Small intestine (tissue), 7 donors: ENCODE results near the gene NACA. TPM values are rescaled to one million over a fixed set of nuclear protein-coding genes. Genes with fewer than 3 reads are reported as not detected.

Experiments used
- DNase-seq, 2 donors: peaks; one replicate each; pipeline versions ENCODE4 v3.0.0 to v3.0.0-alpha.2; 2013
- FAIRE-seq: peaks from 2 replicates; lab custom pipeline; 2012; peaks lifted over from hg19 to GRCh38; lab: Jason Lieb, UNC
- H3K27ac ChIP-seq, 3 donors: one replicate each; pipeline ENCODE4 v1.5.1; 2013; ENCODE audit warnings: low read length in 2 of 3, mild to moderate bottlenecking in 2 of 3, control low read depth in 1 of 3, inconsistent platforms in 1 of 3, low read depth in 1 of 3, moderate library complexity in 1 of 3
- H3K27me3 ChIP-seq, 3 donors: one replicate each; pipeline ENCODE4 v1.6.1; 2013; ENCODE audit warnings: low read length in 3 of 3, inconsistent platforms in 1 of 3; ENCODE audit not compliant: control insufficient read depth in 3 of 3, insufficient read depth in 3 of 3
- H3K36me3 ChIP-seq, 3 donors: one replicate each; pipeline ENCODE4 v1.6.1; 2013; ENCODE audit warnings: low read length in 3 of 3, inconsistent platforms in 1 of 3, low read depth in 1 of 3, mild to moderate bottlenecking in 1 of 3, moderate library complexity in 1 of 3; ENCODE audit not compliant: control insufficient read depth in 3 of 3, insufficient read depth in 2 of 3
- H3K4me1 ChIP-seq, 3 donors: one replicate each; pipeline ENCODE4 v1.6.1; 2013; ENCODE audit warnings: low read length in 2 of 3, inconsistent platforms in 1 of 3, low read depth in 1 of 3, mild to moderate bottlenecking in 1 of 3, moderate library complexity in 1 of 3; ENCODE audit not compliant: control insufficient read depth in 3 of 3, insufficient read depth in 2 of 3
- H3K4me3 ChIP-seq, 3 donors: one replicate each; pipeline ENCODE4 v1.5.1; 2013; ENCODE audit warnings: low read length in 3 of 3, control low read depth in 1 of 3, inconsistent platforms in 1 of 3, low read depth in 1 of 3, mild to moderate bottlenecking in 1 of 3, moderate library complexity in 1 of 3
- H3K9me3 ChIP-seq, 2 donors: one replicate each; pipeline ENCODE4 v1.6.1; 2013; ENCODE audit warnings: low read depth in 1 of 2, low read length in 1 of 2; ENCODE audit not compliant: control insufficient read depth in 2 of 2, insufficient read depth in 1 of 2
- WGBS, 3 donors: extraction: QIAGEN DNeasy Blood & Tissue Kit; methylation state at CpG; one replicate each; pipeline ENCODE4 v1.1.7; 2013; 5-methylcytosine and 5-hydroxymethylcytosine counted together
- polyA plus RNA-seq, 4 donors: library from polyadenylated mRNA; stranded (reverse) in 3 of 4; unstranded in 1 of 4; fragments of 200-250 nt in 3 of 4; fragments of 120-200 nt in 1 of 4; gene quantifications; one replicate each; pipeline versions ENCODE4 v1.2.1 to v1.2.3, GENCODE V29; 2013
- donor health status: healthy with polysubstance abuse.
- donor health status: control.
- donor health status: control.
- donor health status: Bipolar disorder and iron deficiency.
- donor health status: healthy.

Gene NACA
- polyA plus RNA-seq, 4 donors, result 1,571 to 2,450 (median 1,843) TPM

DNA sequence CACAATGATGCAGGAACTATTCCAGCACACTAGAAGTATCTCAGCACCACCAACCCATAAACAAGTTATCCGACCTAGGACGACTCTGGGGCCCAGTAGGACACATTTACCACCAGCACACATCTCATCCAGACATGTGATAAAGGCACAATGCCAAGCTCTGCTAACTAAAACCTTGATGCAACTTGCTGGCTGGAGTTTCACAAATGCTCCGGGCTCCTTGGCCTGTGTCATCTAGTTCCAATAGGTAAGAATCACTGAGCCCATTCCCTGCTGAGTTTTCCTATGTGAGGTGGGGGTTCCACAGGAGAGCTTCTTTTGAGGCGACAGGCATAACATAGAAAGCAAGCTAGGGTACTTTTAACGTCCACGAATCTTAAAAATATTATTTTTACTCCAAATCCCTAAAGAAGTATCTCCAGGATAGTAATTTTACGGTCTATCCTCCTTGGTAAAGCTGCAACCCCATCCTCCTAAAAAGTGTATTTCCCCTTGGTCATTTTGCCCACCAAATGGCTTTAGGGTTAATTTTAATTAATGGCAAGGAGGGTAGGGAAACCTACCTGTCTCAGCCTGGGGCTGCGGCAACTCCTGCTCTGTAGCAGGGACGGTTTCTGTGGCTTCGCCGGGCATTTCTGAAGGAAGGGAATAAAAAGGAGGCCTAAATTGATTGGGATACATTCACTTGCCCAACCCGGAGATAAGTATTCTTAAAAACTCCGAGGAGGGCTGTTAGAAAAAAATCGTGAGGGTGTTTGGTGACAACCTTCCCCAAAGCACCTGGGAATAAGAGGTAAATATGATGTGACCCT lies 1.0 kb downstream of the NACA start:
- H3K4me3 ChIP-seq, result peak overlapping the region; percentile 59 to 68 (median 65)
- peak overlapping the region; percentile 75 to 92 (median 82) for H3K27ac ChIP-seq
- no peaks in the 10 kb centered on the region for H3K27me3 ChIP-seq
- FAIRE-seq, result no peak
- peak; percentile 56 to 76 for DNase-seq
- 0 to 1% (median 0%) methylated on average over 14 of the region's 14 CpGs for WGBS, 3 donors
- H3K9me3 ChIP-seq, result no peaks in the 10 kb centered on the region
- peaks cover 9 to 35% (median 15%) of the 10 kb centered on the region in 3 donors for H3K36me3 ChIP-seq
- peaks cover 5 to 36% (median 24%) of the 10 kb centered on the region in 3 donors for H3K4me1 ChIP-seq

DNA sequence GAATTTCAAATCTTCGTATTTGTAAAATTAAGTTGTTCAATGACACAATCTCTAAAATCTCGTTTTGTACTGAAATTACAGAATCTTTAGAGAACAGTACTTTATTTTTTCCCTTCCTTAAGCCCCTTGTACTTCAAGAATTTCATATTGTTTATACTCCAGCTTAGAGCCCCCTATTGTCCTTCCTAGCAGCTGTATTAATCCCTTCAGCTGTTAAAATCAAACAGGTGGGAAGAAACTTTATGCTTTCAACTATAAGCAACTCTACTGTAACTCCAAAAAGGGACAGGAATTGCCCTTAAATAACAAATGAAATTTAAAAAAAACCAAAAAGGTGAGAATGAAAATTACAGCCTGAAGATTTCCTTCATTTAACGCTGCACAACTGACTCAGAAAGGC lies 1.7 kb downstream of the NACA start:
- 8 to 33% (median 14%) methylated on average over 3 of the region's 3 CpGs for WGBS, 3 donors
- Histone ChIP-seq H3K27ac (peak overlapping the region in 2 of 3 donors; percentile 6 to 14), H3K36me3 (peaks cover 9 to 38% (median 15%) of the 10 kb centered on the region in 3 donors), H3K4me1 (peaks cover 5 to 38% (median 24%) of the 10 kb centered on the region in 3 donors), H3K4me3 (peak overlapping the region in 2 of 3 donors; percentile 65 to 68), H3K27me3 (no peaks in the 10 kb centered on the region), H3K9me3 (no peaks in the 10 kb centered on the region)
- FAIRE-seq, result no peak
- no peak for DNase-seq

DNA sequence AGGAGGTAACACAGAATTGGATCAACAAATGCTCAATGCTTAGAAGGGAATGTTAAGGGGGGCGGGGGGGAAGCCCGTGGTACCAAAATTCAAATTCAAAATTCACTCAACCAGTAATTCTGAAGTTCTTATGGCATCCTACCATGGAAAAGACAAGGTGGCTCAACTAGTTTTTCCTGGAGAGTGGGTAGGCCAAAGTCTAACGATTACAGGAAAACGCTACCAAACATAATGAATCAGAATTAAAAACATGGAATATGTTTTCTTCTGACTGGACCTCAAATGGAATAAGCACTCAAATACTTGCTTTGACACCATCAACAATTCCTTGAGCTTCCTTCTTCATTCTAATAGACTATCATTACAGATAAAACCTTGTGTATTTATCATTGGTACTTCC lies 2.3 kb downstream of the NACA start:
- Histone ChIP-seq H3K36me3 (peaks cover 9 to 39% (median 15%) of the 10 kb centered on the region in 3 donors), H3K9me3 (no peaks in the 10 kb centered on the region), H3K27me3 (no peaks in the 10 kb centered on the region), H3K4me1 (peaks cover 5 to 38% (median 24%) of the 10 kb centered on the region in 3 donors), H3K4me3 (peak overlapping the region in 2 of 3 donors; percentile 15 to 18), H3K27ac (no peak overlapping the region)
- peak; percentile 53 to 59 for DNase-seq
- WGBS, 3 donors, result 13 to 56% (median 17%) methylated on average over 4 of the region's 4 CpGs
- no peak for FAIRE-seq

DNA sequence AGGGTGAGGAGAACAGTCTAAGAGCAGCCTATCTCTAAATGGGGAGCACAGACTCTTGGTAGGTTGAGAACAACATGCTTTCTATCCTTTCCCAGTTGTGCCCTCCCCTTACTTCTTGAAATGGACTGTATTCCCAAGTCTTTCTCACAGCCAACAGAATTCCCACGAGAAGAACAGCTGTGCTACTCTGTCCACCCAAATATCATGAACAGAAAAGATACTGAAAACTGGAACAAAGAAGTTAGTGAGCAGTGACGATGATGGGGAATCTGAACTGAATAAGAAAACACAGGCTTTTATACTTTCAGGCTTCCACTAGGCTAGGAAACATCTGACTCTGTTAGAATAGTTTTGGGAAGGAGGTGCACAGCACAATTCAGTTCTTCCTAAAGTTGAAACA lies 3.4 kb downstream of the NACA start:
- Histone ChIP-seq H3K4me1 (peaks cover 5 to 38% (median 27%) of the 10 kb centered on the region in 3 donors), H3K27ac (peak overlapping the region in 1 of 3 donors; percentile 37), H3K36me3 (peaks cover 10 to 47% (median 15%) of the 10 kb centered on the region in 3 donors), H3K4me3 (no peak overlapping the region), H3K27me3 (no peaks in the 10 kb centered on the region), H3K9me3 (no peaks in the 10 kb centered on the region)
- 24 to 29% (median 28%) methylated on average over 2 of the region's 2 CpGs for WGBS, 3 donors
- DNase-seq (no peak), FAIRE-seq (no peak)

DNA sequence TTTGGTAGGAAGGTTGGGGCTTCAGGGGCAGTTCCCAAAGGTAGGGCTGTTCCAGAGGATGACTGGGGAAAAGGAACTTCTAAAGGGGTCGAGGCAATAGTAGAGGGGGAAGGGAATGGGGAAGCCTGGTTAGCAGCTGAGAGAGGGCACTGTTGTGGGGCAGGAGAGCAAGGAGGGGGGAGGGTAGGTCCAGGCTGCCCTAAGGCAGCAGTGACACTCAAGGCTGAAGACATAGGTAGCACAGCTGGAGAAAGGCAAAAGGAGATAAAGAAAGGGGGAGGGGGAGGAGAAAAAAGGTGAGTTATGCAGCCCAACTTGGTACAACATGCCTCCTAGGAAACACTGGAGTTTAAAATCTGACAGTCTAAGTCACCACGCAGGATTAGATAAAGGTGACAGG lies 3.9 kb downstream of the NACA start:
- Histone ChIP-seq H3K4me3 (no peak overlapping the region), H3K27me3 (no peaks in the 10 kb centered on the region), H3K4me1 (peaks cover 5 to 38% (median 28%) of the 10 kb centered on the region in 3 donors), H3K27ac (peak overlapping the region in 1 of 3 donors; percentile 8), H3K36me3 (peaks cover 15 to 52% (median 18%) of the 10 kb centered on the region in 3 donors), H3K9me3 (no peaks in the 10 kb centered on the region)
- WGBS, 3 donors, result 46 to 63% (median 56%) methylated on average over 2 of the region's 2 CpGs
- DNase-seq, result no peak
- no peak for FAIRE-seq

DNA sequence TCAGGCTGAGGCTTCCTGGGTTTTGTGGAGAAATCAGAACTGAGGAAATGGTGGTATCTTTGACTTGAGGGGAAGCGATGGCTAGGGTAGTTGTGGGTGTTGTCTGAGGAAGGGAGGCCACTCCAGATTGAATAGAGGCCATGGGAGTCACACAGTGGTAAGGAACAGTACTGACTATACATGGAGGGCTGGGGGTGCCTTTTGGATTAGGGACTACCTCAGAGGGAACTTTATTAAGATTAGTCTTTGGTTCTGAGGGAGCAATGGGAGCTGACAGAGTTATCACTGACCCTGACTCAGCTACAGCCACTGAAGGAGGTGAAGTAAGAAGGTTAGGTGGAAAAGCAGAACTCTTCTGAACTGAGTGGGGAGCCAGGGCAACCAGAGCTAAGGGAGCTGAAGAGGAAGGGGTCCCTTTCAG lies 4.4 kb downstream of the NACA start:
- H3K4me3 ChIP-seq, result no peak overlapping the region
- no peaks in the 10 kb centered on the region for H3K27me3 ChIP-seq
- H3K4me1 ChIP-seq, result peaks cover 5 to 38% (median 28%) of the 10 kb centered on the region in 3 donors
- 65 to 93% (median 67%) methylated on average over 1 of the region's 1 CpG for WGBS, 3 donors
- no peak for FAIRE-seq
- H3K36me3 ChIP-seq, result peaks cover 18 to 57% (median 21%) of the 10 kb centered on the region in 3 donors
- no peak for DNase-seq
- no peaks in the 10 kb centered on the region for H3K9me3 ChIP-seq
- H3K27ac ChIP-seq, result peak overlapping the region in 1 of 3 donors; percentile 8

DNA sequence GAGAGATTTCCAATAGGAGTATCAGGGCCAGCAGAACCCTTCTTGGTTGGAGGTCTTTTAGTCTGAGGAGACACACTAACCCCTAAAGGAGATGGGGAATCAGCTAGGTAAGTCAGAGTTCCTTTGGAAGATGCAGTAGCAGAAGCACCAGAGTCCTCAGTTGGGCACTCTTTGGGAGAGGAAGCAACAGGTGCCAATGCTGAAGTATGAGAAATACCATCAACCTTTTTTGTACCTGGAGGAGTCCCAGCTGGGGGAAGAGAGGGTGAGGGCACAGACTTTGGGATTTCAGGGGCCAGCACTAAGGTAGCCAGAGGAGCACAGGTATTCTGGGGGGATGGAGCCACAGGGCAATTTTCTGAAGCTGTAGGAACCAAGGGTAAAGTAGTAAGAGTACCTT lies 6.0 kb downstream of the NACA start:
- Histone ChIP-seq H3K9me3 (no peaks in the 10 kb centered on the region), H3K4me1 (peaks cover 5 to 38% (median 28%) of the 10 kb centered on the region in 3 donors), H3K27ac (no peak overlapping the region), H3K27me3 (no peaks in the 10 kb centered on the region), H3K36me3 (peaks cover 24 to 57% (median 30%) of the 10 kb centered on the region in 3 donors), H3K4me3 (no peak overlapping the region)
- DNase-seq, result no peak
- no peak for FAIRE-seq

DNA sequence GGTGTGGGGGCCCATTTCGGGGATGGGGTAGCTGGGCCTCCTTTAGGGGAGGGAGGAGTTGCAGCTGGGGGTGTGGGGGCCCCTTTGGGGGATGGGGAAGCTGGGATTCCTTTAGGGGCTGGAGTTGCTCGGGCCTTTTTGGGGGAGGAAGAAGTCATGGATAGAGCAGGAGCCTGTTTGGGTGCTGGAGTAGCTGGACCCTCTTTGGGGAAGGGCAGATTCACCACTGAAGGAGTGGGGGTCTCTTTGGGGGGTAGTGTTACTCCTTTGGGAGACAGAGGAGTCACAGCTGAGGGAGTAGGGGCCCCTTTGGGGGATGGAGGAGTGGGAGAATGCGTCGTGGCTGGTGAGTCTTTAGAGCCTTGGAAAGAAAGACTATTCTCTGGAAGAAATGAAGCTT lies 6.5 kb downstream of the NACA start:
- DNase-seq, result no peak
- H3K36me3 ChIP-seq, result peaks cover 28 to 61% (median 32%) of the 10 kb centered on the region in 3 donors
- H3K4me1 ChIP-seq, result peaks cover 5 to 38% (median 28%) of the 10 kb centered on the region in 3 donors
- no peaks in the 10 kb centered on the region for H3K9me3 ChIP-seq
- no peak for FAIRE-seq
- H3K4me3 ChIP-seq, result no peak overlapping the region
- H3K27me3 ChIP-seq, result no peaks in the 10 kb centered on the region
- 54 to 58% (median 57%) methylated on average over 4 of the region's 4 CpGs for WGBS, 3 donors
- no peak overlapping the region for H3K27ac ChIP-seq
